Stimulated activated CD4-positive, alpha-beta T cell treated with anti-CD3 and anti-CD28 coated beads, Interleukin-2, amount 100 ng/mL, for 4 hours (primary cell): ENCODE data around the gene CES4A.
A peak's percentile ranks its signal among the peaks of the same experiment; 100 is the strongest.
"Not testable (repeated sequence)": the region's sequence is repeated elsewhere in the genome, so short reads cannot be mapped to it uniquely, and the experiment has no call there.

Experiments
- DNase-seq: peaks from one replicate; pipeline ENCODE4 v3.0.0-alpha.2; 2020; ENCODE audit warnings: low read depth

CES4A gene

GRCh38 chr16:67022531-67023214 lies 34.3 kb downstream of the CES4A start:
- no peak for DNase-seq

- no peak for DNase-seq
Observed at GRCh38 chr16:67023689-67024088, 35.3 kb downstream of the CES4A start.

- no peak for DNase-seq
Observed at GRCh38 chr16:67024384-67025209, 36.2 kb downstream of the CES4A start.

GRCh38 chr16:67025210-67025550 lies 36.8 kb downstream of the CES4A start:
- DNase-seq = no peak

GRCh38 chr16:67026570-67026969 lies 38.2 kb downstream of the CES4A start:
- DNase-seq = no peak

- DNase-seq = no peak
Observed at GRCh38 chr16:67027046-67027445, 38.7 kb downstream of the CES4A start.

GRCh38 chr16:67028167-67028695 lies 39.8 kb downstream of the CES4A start:
- DNase-seq = no peak

- DNase-seq = peak; percentile 91
Observed at GRCh38 chr16:67028696-67029253, 40.4 kb downstream of the CES4A start, which contains the start of gene CBFB. TSS of gene CBFB (plus strand) at chr16:67029149. CDS start at chr16:67029408, 259 bp downstream.

- DNase-seq = peak; percentile 40
Observed at GRCh38 chr16:67029254-67030096, 41.1 kb downstream of the CES4A start.

- DNase-seq = no peak
Observed at GRCh38 chr16:67030221-67030962, 42.0 kb downstream of the CES4A start.

- DNase-seq = no peak
Observed at GRCh38 chr16:67034487-67034886, 46.1 kb downstream of the CES4A start.

- no peak for DNase-seq
Observed at GRCh38 chr16:67035364-67035763, 47.0 kb downstream of the CES4A start.

GRCh38 chr16:67036323-67036741 lies 47.9 kb downstream of the CES4A start:
- no peak for DNase-seq

GRCh38 chr16:67039260-67040020 lies 51.1 kb downstream of the CES4A start:
- DNase-seq = no peak

- no peak for DNase-seq
Observed at GRCh38 chr16:67040166-67040565, 51.8 kb downstream of the CES4A start.

GRCh38 chr16:67040906-67041305 lies 52.5 kb downstream of the CES4A start:
- DNase-seq = no peak

GRCh38 chr16:67041520-67041919 lies 53.1 kb downstream of the CES4A start:
- DNase-seq = not testable (repeated sequence)

- DNase-seq = no peak
Observed at GRCh38 chr16:67043420-67043819, 55.0 kb downstream of the CES4A start.

- no peak for DNase-seq
Observed at GRCh38 chr16:67050796-67051195, 62.4 kb downstream of the CES4A start.

GRCh38 chr16:67052399-67052798 lies 64.0 kb downstream of the CES4A start:
- no peak for DNase-seq
